Subcutaneous abdominal adipose tissue (tissue), 5 donors: ENCODE results near the gene B4GALT3.
A peak's percentile ranks its signal among the peaks of the same experiment; 100 is the strongest.

Experiments used
- H3K27ac ChIP-seq: one replicate; pipeline ENCODE4 v1.7.0; 2013; ENCODE audit warnings: low read depth, mild to moderate bottlenecking, inconsistent platforms, low read length, moderate library complexity
- H3K27me3 ChIP-seq, 5 donors: one replicate each; pipeline ENCODE4 v1.7.0; 2013; ENCODE audit warnings: low read length in 5 of 5, inconsistent platforms in 1 of 5; ENCODE audit not compliant: control insufficient read depth in 5 of 5, insufficient read depth in 4 of 5
- H3K36me3 ChIP-seq, 5 donors: one replicate each; pipeline ENCODE4 v1.7.0; 2013; ENCODE audit warnings: low read length in 5 of 5; ENCODE audit not compliant: control insufficient read depth in 5 of 5, insufficient read depth in 5 of 5
- H3K4me1 ChIP-seq, 5 donors: one replicate each; pipeline ENCODE4 v1.7.0; 2013; ENCODE audit warnings: low read length in 5 of 5, mild to moderate bottlenecking in 3 of 5, moderate library complexity in 1 of 5; ENCODE audit not compliant: control insufficient read depth in 5 of 5, insufficient read depth in 5 of 5
- H3K4me3 ChIP-seq, 5 donors: one replicate each; pipeline ENCODE4 v1.7.0; 2013; ENCODE audit warnings: low read length in 5 of 5, low read depth in 1 of 5
- H3K9ac ChIP-seq, 5 donors: one replicate each; pipeline ENCODE4 v1.7.0; 2013; ENCODE audit warnings: low read length in 5 of 5, mild to moderate bottlenecking in 4 of 5, moderate library complexity in 3 of 5
- H3K9me3 ChIP-seq, 5 donors: one replicate each; pipeline ENCODE4 v1.7.0; 2013; ENCODE audit warnings: low read length in 5 of 5; ENCODE audit not compliant: control insufficient read depth in 5 of 5
- donor health status: healthy.
- donor health status: healthy.
- donor health status: healthy.
- donor health status: healthy.
- donor health status: healthy.

B4GALT3 gene

GRCh38 chr1:161220002-161220401, 42.7 kb upstream of the B4GALT3 start:
- Histone ChIP-seq H3K27ac (no peak overlapping the region), H3K9me3 (peaks cover 0 to 2% (median 0%) of the 10 kb centered on the region in 5 donors), H3K27me3 (no peaks in the 10 kb centered on the region), H3K36me3 (peaks cover 0 to 3% (median 2%) of the 10 kb centered on the region in 5 donors), H3K4me3 (no peak overlapping the region), H3K4me1 (peaks cover 10 to 21% (median 14%) of the 10 kb centered on the region in 5 donors), H3K9ac (no peak overlapping the region)

GRCh38 chr1:161219078-161219892, 42.0 kb upstream of the B4GALT3 start:
- Histone ChIP-seq H3K4me3 (no peak overlapping the region), H3K36me3 (peaks cover 2 to 8% (median 5%) of the 10 kb centered on the region in 5 donors), H3K27me3 (no peaks in the 10 kb centered on the region), H3K9ac (no peak overlapping the region), H3K9me3 (peaks cover 0 to 2% (median 0%) of the 10 kb centered on the region in 5 donors), H3K27ac (no peak overlapping the region), H3K4me1 (peaks cover 10 to 20% (median 13%) of the 10 kb centered on the region in 5 donors)

DNA sequence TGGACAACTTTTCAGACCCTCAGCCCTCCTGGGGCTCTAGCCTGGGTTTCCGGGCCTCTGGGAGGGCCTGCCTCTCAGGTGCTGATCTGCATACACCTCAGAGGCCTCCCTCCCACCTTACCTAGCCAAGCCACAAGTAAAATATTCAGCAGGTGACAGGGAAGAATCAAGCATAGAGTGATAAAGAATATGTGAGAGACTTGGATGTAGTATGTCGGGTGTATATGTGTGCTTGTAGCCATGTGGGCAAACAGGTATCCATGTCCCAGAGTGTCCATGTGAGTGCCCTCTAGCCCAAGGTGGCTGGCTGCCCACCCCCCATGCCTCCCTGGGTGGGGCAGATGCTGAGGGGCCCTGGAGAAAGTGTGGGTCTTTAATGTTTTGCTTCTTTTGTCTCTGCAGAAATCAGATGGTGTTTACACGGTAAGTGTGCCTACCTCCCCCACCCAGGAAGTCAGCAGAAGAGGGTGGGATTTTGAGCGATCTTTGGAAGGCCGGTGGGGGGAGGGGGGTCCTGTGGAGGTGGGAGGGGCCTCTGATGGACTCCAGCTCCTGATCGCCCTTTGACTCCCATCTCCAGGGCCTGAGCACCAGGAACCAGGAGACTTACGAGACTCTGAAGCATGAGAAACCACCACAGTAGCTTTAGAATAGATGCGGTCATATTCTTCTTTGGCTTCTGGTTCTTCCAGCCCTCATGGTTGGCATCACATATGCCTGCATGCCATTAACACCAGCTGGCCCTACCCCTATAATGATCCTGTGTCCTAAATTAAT, 41.2 kb upstream of the B4GALT3 start:
- peaks cover 0 to 2% (median 0%) of the 10 kb centered on the region in 5 donors for H3K9me3 ChIP-seq
- H3K27me3 ChIP-seq, result no peaks in the 10 kb centered on the region
- H3K36me3 ChIP-seq, result peaks cover 7 to 16% (median 13%) of the 10 kb centered on the region in 5 donors
- peaks cover 10 to 27% (median 13%) of the 10 kb centered on the region in 5 donors for H3K4me1 ChIP-seq
- H3K9ac ChIP-seq, result peak overlapping the region in 1 of 5 donors; percentile 49
- H3K27ac ChIP-seq, result peak overlapping the region; percentile 91
- H3K4me3 ChIP-seq, result peak overlapping the region in 2 of 5 donors; percentile 2 to 73

DNA sequence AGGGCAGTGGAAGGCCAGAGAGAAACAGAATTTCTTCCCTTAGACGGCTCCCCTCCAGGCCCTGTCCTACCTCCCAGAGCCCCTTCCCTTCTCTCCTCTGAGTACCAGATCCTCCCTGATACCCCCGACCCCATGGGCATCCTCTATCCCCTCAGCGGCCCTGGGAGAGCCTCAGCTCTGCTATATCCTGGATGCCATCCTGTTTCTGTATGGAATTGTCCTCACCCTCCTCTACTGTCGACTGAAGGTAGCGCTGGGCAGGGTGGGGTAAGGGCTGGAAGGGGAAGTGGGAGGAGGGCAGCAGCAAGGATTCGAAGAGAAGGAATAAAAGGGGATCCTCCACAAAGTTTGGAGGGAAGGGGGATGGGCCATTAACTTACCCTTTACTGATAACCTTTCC, 40.5 kb upstream of the B4GALT3 start:
- Histone ChIP-seq H3K27me3 (no peaks in the 10 kb centered on the region), H3K36me3 (peaks cover 11 to 22% (median 19%) of the 10 kb centered on the region in 5 donors), H3K4me1 (peaks cover 10 to 28% (median 13%) of the 10 kb centered on the region in 5 donors), H3K4me3 (peak overlapping the region in 4 of 5 donors; percentile 2 to 73 (median 18)), H3K27ac (peak overlapping the region; percentile 91), H3K9ac (peak overlapping the region in 4 of 5 donors; percentile 49 to 70 (median 60)), H3K9me3 (peaks cover 0 to 2% (median 0%) of the 10 kb centered on the region in 5 donors)

DNA sequence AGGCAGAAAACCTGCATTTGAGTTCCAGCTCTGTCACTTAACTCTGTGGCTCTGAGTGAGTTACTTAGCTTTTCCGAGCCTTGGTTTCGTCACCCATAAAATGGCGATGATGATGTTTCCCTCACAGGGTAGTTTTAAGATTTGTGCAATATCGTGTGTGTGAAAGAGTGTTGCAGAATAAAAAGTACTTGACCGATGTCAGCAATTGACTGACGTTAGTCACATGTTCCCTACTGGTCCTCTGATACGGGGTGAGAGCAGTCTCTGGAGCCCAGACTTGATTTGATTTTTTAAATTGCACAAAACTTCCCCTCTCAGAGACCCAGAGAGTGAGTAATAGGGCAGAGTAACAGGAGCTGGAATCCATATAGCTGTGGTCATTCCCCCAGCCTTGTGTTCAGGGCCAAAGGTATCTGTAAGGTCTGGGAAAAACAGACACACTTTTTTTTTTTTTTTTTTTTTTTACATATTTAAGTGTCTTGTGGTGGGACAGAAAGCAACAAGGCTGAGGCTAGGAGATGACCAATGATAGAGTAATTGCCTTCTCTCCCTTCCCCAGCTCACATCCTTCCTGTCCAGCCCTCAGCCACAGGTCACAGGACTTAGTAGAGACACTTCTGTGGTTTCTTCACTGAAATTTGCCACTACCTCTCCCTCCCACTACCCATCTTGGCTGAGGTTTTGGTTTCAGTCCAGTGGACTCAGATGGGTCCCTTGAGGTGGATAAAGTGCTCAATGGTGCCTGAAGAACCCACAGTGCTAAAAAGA, 39.8 kb upstream of the B4GALT3 start:
- Histone ChIP-seq H3K27me3 (no peaks in the 10 kb centered on the region), H3K4me3 (peak overlapping the region; percentile 49 to 73 (median 60)), H3K9ac (peak overlapping the region; percentile 51 to 97 (median 75)), H3K36me3 (peaks cover 11 to 29% (median 25%) of the 10 kb centered on the region in 5 donors), H3K4me1 (peaks cover 10 to 28% (median 13%) of the 10 kb centered on the region in 5 donors), H3K9me3 (peaks cover 0 to 2% (median 0%) of the 10 kb centered on the region in 5 donors), H3K27ac (peak overlapping the region; percentile 95)

DNA sequence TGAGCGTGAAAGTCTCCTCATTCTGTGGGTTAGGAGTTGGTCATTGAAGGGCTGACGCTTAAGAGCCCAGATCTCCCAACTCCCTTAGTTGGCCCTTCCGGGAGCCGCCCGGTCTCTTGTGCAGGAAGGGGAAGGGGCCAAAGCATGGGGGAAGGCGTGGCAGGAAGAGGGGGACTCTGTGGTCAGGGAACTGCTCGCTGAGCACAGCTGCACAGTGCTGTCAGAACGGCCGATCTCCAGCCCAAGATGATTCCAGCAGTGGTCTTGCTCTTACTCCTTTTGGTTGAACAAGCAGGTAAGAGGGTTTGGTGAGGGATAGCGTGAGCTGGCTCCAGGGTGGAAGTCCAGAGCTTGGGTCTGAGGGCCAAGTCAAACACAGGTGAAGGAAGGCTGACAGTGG, 37.8 kb upstream of the B4GALT3 start, which contains the start of gene FCER1G:
FCER1G (plus strand) TSS at position 220 of the 400 bp plus-strand sequence; CDS start at position 247, 27 bp downstream.
- H3K4me3 ChIP-seq, result peak within 1 kb of the TSS; percentile 47 to 73 (median 52)
- peaks cover 0 to 2% (median 0%) of the 10 kb centered on the region in 5 donors for H3K9me3 ChIP-seq
- H3K36me3 ChIP-seq, result peaks cover 15 to 50% (median 42%) of the 10 kb centered on the region in 5 donors
- H3K9ac ChIP-seq, result peak within 1 kb of the TSS in 4 of 5 donors; percentile 21 to 73 (median 66)
- no peaks in the 10 kb centered on the region for H3K27me3 ChIP-seq
- peak within 1 kb of the TSS; percentile 95 for H3K27ac ChIP-seq
- peaks cover 10 to 33% (median 13%) of the 10 kb centered on the region in 5 donors for H3K4me1 ChIP-seq

GRCh38 chr1:161214369-161214768, 37.1 kb upstream of the B4GALT3 start:
- no peak overlapping the region for H3K4me3 ChIP-seq
- H3K27me3 ChIP-seq, result no peaks in the 10 kb centered on the region
- peak overlapping the region; percentile 6 for H3K27ac ChIP-seq
- H3K9ac ChIP-seq, result no peak overlapping the region
- peaks cover 16 to 57% (median 49%) of the 10 kb centered on the region in 5 donors for H3K36me3 ChIP-seq
- peaks cover 0 to 2% (median 0%) of the 10 kb centered on the region in 5 donors for H3K9me3 ChIP-seq
- peaks cover 10 to 36% (median 13%) of the 10 kb centered on the region in 5 donors for H3K4me1 ChIP-seq

GRCh38 chr1:161209790-161210409, 32.6 kb upstream of the B4GALT3 start:
- Histone ChIP-seq H3K36me3 (peaks cover 23 to 85% (median 70%) of the 10 kb centered on the region in 5 donors), H3K4me1 (peaks cover 0 to 31% (median 7%) of the 10 kb centered on the region in 5 donors), H3K4me3 (no peak overlapping the region), H3K27ac (no peak overlapping the region), H3K9me3 (no peaks in the 10 kb centered on the region), H3K27me3 (no peaks in the 10 kb centered on the region), H3K9ac (peak overlapping the region in 1 of 5 donors; percentile 13)

- Histone ChIP-seq H3K4me3 (no peak overlapping the region), H3K4me1 (peaks cover 2 to 38% (median 17%) of the 10 kb centered on the region in 5 donors), H3K9me3 (no peaks in the 10 kb centered on the region), H3K27me3 (no peaks in the 10 kb centered on the region), H3K9ac (no peak overlapping the region), H3K36me3 (peaks cover 16 to 74% (median 47%) of the 10 kb centered on the region in 5 donors), H3K27ac (peak overlapping the region; percentile 39)
Observed at GRCh38 chr1:161207173-161207572, 29.9 kb upstream of the B4GALT3 start.
